Medulla oblongata (tissue), 1 donor: Measurements from ENCODE around the gene CUBN.

Experiments used
- DNase-seq: peaks from one replicate; pipeline ENCODE4 v3.0.0-alpha.2; 2015; ENCODE audit errors: extremely low spot score

CUBN gene

GRCh38 chr10:16822726-16823360 is 306.8 kb downstream of the CUBN start:
- DNase-seq, result no peak

- no peak for DNase-seq
Measured at GRCh38 chr10:16822027-16822426, 307.6 kb downstream of the CUBN start.

- no peak for DNase-seq
Measured at GRCh38 chr10:16820421-16820820, 309.2 kb downstream of the CUBN start.

- DNase-seq, result no peak
Measured at GRCh38 chr10:16820018-16820417, 309.6 kb downstream of the CUBN start.

- no peak for DNase-seq
Measured at GRCh38 chr10:16819436-16819835, 310.2 kb downstream of the CUBN start.

GRCh38 chr10:16819026-16819425 is 310.6 kb downstream of the CUBN start:
- no peak for DNase-seq

- DNase-seq, result peak; percentile 100
Measured at GRCh38 chr10:16817125-16818019, 312.2 kb downstream of the CUBN start, which contains the start of gene RSU1. Gene RSU1, minus strand, starts transcription at chr10:16817424. Its CDS starts 343 bp downstream, at chr10:16817081.

- DNase-seq, result no peak
Measured at GRCh38 chr10:16816830-16817124, 312.8 kb downstream of the CUBN start.

GRCh38 chr10:16816171-16816570 is 313.4 kb downstream of the CUBN start:
- DNase-seq, result no peak

- DNase-seq, result no peak
Measured at GRCh38 chr10:16814012-16814411, 315.6 kb downstream of the CUBN start.

GRCh38 chr10:16812676-16813075 is 316.9 kb downstream of the CUBN start:
- no peak for DNase-seq

GRCh38 chr10:16811765-16812164 is 317.8 kb downstream of the CUBN start:
- DNase-seq, result no peak

GRCh38 chr10:16811292-16811691 is 318.3 kb downstream of the CUBN start:
- no peak for DNase-seq

- peak; percentile 56 for DNase-seq
Measured at GRCh38 chr10:16809074-16809718, 320.4 kb downstream of the CUBN start.

GRCh38 chr10:16804123-16804522 is 325.5 kb downstream of the CUBN start:
- no peak for DNase-seq

GRCh38 chr10:16803464-16803863 is 326.1 kb downstream of the CUBN start:
- no peak for DNase-seq

- no peak for DNase-seq
Measured at GRCh38 chr10:16799621-16800020, 330.0 kb downstream of the CUBN start.

- DNase-seq, result no peak
Measured at GRCh38 chr10:16798571-16798970, 331.0 kb downstream of the CUBN start.

- DNase-seq, result no peak
Measured at GRCh38 chr10:16795410-16796073, 334.1 kb downstream of the CUBN start.

GRCh38 chr10:16794005-16794404 is 335.6 kb downstream of the CUBN start:
- no peak for DNase-seq

GRCh38 chr10:16792675-16793074 is 336.9 kb downstream of the CUBN start:
- DNase-seq, result no peak

GRCh38 chr10:16789765-16790164 is 339.8 kb downstream of the CUBN start:
- no peak for DNase-seq
